Epithelial cell of proximal tubule (primary cell): ENCODE measurements around the gene PTPRN2. TPM values are rescaled to one million over a fixed set of nuclear protein-coding genes. Genes with fewer than 3 reads are reported as not detected.

Source experiments
- DNase-seq: peaks from one replicate; pipeline ENCODE4 v3.0.0-alpha.2; 2011; ENCODE audit warnings: low read depth
- H3K4me3 ChIP-seq: 2 replicates; pipeline ENCODE4 v1.5.1; 2011; ENCODE audit warnings: low read depth, mild to moderate bottlenecking, low read length
- total RNA-seq: library from RNA; depleted of rRNA; stranded (reverse); fragments of >200 nt; gene quantifications from 2 replicates; pipeline ENCODE4 v1.2.3, GENCODE V29; 2015
- TF ChIP-seq, protein P1 (sequence below): conservative IDR thresholded peaks from 2 replicates; pipeline ENCODE4 v1.5.1; 2012; ENCODE audit warnings: low read depth, mild to moderate bottlenecking, low read length

The PTPRN2 gene
- total RNA-seq, 1 donor from 2014 or later = 2.8 TPM

DNA sequence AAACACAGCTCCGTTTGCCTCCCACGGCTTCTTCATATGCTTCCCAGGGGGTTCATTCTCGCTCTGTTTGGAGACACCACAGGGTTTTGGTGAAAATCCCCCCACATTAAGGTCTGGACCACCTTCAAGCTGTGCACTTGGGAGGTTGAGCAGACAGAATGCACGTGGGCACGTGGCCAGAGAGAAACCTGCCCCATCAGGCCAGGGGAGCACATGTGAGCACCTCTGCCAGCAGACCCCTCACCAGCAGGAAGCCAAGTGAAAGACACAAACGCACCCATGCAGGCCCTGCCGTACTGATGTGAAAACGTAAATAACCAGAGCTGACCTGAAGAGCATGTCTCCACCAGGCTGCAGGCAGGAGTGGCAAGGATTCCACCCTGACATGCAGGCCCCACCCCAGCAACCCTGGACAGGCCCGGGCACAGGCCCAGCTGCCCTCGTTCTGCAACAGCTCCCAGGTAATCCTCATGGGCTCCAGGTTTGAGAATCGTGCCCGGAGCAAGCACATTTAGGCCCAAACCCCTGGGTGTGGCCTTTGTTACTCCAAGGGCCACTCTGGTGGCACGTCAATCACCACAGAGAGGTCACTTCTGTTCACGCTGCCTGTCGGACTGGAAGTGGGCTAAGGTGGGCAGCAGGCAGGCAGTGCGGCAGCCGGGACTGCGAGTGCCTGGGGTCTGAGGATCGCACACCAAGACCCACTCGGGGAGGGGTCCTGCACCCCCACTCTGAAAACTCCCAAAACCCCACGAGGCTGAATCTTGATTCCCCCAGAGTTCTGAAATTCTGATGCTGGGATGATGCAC lies 184.4 kb downstream of the PTPRN2 start:
- TF ChIP-seq, protein P1, sequence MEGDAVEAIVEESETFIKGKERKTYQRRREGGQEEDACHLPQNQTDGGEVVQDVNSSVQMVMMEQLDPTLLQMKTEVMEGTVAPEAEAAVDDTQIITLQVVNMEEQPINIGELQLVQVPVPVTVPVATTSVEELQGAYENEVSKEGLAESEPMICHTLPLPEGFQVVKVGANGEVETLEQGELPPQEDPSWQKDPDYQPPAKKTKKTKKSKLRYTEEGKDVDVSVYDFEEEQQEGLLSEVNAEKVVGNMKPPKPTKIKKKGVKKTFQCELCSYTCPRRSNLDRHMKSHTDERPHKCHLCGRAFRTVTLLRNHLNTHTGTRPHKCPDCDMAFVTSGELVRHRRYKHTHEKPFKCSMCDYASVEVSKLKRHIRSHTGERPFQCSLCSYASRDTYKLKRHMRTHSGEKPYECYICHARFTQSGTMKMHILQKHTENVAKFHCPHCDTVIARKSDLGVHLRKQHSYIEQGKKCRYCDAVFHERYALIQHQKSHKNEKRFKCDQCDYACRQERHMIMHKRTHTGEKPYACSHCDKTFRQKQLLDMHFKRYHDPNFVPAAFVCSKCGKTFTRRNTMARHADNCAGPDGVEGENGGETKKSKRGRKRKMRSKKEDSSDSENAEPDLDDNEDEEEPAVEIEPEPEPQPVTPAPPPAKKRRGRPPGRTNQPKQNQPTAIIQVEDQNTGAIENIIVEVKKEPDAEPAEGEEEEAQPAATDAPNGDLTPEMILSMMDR = no peak
- DNase-seq = no peak
- no peak overlapping the region for H3K4me3 ChIP-seq

DNA sequence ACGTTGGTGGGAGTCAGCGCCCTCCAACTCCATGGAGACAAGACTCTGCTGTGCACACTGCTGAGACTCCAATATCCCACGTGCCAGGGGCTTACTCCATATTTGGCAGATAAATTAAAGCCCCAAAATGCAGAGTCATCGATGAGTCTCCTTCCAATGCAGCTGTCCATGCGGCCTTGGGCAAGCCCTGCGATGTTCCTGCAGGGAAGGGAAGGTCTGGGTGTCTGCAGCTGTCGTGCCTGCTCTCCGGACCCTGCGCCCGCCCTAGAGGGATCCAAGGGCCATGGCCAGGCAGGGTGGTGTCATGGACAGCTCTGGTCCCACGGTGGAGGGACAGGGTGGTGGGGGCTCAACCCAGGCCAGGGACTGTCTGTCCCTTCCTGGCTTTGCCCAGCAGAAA lies 185.2 kb downstream of the PTPRN2 start:
- DNase-seq = no peak
- TF ChIP-seq, protein P1 = no peak
- H3K4me3 ChIP-seq = no peak overlapping the region

DNA sequence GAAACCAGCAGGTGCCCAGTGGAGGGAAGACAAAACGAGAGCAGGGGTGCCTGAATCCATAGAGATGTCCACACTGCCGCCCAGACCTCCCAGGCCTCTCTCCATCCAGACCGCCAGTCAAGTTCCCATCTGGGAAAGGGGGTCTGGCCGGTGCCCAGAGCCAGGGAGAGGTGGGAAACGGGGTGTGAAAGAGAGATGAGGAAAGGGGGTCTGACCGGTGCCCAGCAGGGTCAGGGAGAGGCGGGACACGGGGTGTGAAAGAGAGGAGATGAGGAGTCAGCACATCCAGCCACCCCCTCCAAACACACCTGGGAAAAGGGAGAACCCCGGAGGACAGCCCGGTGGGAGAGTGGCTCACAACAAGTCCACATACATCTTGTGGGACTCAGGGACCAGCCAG lies 185.8 kb downstream of the PTPRN2 start:
- DNase-seq = no peak
- TF ChIP-seq, protein P1 = no peak
- no peak overlapping the region for H3K4me3 ChIP-seq

DNA sequence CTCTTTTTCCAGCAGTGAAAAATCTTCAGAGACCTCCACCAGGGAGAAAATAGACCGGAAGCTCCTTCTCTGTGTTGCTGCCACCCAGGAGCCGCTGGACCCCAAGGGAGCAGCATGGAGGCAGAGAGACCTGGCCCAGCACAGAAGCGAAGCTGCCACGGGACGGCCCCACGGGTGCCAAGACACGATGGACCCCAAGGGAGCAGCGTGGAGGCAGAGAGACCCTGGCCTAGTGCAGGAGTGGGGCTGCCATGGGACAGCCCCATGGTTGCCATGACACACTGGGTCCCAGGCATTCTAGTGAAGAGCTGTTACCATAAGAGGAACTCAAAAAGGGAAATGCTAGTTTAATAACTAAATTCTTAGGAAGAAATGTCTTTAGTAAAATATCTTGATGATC lies 186.3 kb downstream of the PTPRN2 start:
- DNase-seq = no peak
- no peak overlapping the region for H3K4me3 ChIP-seq
- TF ChIP-seq, protein P1 = no peak

DNA sequence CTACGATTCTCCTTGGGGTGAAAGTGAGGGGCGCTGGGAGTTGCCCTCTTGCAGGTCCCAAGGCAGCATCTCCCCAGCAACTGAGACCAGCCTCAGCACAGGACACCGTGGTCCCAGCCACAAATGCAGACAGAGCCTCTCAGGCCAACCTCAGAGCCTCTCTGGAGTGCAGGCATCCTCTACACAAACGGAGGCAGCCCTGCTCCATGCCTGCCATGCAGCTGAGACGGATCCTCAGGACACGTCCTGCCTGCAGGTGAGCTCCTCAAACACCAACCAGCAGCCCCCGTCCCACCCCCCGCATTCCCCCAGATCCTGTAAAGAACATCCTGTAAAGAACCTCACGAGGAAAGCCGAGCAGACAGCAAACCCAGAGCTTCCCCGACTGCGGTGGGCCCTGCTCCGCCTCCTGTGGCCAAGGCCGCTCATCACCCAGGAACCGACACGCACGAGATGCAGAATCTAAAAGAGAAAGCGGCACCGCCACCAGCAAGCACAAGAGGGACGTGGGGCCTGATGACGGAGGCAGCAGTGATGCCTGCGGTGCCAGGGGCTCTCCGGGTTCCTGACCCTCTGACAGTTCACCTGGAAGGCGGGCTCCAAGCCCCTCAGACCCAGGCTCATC lies 186.9 kb downstream of the PTPRN2 start:
- no peak overlapping the region for H3K4me3 ChIP-seq
- TF ChIP-seq, protein P1 = no peak
- no peak for DNase-seq

DNA sequence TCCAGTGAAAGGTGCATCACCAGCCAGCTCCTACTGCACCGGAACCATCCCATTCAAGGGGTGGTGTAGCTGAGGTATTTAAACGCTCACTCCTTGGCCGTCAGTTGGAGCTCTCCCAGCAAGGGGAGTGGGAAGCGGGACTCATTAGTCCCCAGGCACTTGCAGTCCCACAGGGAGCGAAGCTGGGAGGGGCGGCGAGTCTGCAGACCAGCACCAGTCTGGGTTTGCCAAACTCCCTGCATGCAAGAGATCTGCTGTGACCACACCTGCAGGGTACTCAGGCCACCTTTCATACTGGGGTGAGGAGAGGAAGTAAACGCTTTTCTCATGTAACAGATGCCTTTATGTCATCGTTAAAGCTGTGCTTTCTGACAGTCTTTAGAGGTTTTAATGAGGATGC lies 187.9 kb downstream of the PTPRN2 start:
- no peak overlapping the region for H3K4me3 ChIP-seq
- TF ChIP-seq, protein P1 = no peak
- no peak for DNase-seq
